Right ventricle myocardium inferior (tissue), 1 donor: ENCODE data around the gene FCN1. TPM values are rescaled to one million over a fixed set of nuclear protein-coding genes. Genes with fewer than 3 reads are reported as not detected.

Source experiments
- ATAC-seq: fragments of 200-7000 bp; cut with Tn5 transposase; one replicate; pipeline ENCODE4 v1.9.1; 2020; ENCODE audit warnings: mild to moderate bottlenecking, moderate library complexity
- DNase-seq: peaks from one replicate; pipeline ENCODE4 v3.0.0; 2021; ENCODE audit errors: missing footprints
- intact Hi-C: fragments of 100-400 bp; cut with DNase I; formaldehyde crosslinking; loops from one replicate; pipeline ENCODE4 v1.11.0; 2022
- total RNA-seq: library from RNA; stranded (reverse); fragmentation: NEBNext Ultra II Directional; extraction: Animal tissue kit (Norgen Biotek cat#: 25700); gene quantifications from one replicate; pipeline ENCODE4 v1.2.1, GENCODE V29; 2021
- donor health status: DM: no; HTN: yes; CAD: no; lungs with severe emphysema.

FCN1 gene
- total RNA-seq, 1 donor from 2014 or later: 5.7 TPM

DNA sequence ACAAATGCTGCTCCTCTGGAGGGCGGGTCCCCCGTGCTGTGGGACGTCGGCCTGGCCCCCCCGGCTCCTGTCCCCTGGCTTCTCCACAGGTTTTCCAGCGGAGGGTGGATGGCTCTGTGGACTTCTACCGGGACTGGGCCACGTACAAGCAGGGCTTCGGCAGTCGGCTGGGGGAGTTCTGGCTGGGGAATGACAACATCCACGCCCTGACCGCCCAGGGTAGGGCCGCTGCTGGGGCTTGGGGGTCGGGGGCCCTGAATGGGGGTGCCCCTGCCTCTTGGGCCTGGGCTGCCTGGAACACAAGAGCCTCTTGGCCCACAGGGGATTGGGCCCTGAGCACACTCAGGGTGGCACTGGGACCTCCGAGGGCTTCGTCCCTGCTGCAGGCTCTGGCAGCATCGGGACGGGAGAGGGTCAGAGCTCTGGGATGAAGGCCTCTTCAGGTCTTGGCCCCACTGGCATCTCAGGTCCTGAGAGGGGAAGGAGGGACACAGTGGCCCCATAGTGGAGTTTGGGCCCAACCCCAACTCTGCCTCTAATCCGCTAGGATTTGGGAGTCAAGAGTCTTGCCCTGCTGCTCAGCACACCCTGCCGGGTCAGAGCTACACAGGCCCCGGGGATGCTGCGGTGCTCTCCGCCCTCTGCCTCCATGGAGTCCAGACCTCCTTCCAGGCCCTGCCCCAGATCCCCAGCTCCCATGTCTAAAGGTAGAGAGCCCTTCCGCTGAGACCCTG, 31.9 kb downstream of the FCN1 start:
- no peak for ATAC-seq
- intact Hi-C loops: no loop called here

DNA sequence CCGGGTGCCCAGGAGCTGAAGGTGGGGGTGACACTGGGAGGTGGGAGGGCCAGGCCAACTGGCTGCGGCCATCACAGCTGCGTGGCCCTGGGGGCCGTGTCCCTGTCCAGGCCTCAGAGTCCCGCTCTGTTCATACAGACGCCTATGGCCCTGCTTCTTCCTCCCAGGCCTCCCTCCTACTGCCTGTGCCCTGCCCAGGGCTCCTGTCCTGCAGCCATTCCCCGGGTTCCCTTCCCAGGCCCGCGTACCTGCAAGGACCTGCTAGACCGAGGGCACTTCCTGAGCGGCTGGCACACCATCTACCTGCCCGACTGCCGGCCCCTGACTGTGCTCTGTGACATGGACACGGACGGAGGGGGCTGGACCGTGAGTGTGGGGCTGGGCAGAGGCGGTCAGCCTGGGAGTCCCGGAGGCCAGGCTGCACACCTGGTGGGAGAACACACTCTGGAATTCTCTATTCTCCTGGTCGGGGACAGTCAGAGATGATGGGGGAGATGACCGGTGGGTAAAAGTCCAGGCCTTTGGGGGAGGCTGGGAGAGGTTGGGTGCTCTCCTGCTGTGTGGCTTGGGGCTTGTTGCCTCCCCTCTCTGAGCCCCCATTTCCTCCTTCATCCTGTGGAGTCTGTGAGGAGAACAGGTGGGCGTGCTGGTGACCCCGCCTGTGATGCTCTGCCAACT, 32.6 kb downstream of the FCN1 start:
- ATAC-seq (no peak), DNase-seq (no peak)
- intact Hi-C loops: no loop called here

More for the DNA sequence above, 31.9 kb downstream of the FCN1 start:
- DNase-seq: no peak

DNA sequence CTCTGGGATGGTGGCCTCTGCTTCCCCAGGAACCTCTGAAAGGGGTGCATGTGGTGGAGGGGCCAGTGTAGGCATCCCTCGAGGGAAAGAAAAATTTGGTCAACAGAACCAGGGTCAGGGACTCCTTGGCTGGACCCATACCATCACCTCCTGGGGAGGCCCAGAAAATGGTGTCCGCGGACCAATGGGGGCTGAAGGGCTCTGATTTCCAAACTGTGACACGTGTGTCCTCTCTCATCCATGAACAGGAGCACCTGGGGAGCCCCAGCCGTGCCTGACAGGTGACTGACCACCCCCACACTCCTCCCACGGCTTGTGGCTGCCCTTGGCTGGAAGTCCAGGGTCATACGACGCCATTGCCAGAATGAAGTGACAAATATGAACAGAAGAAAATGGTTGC, 33.2 kb downstream of the FCN1 start:
- DNase-seq (no peak), ATAC-seq (no peak)
- intact Hi-C loops: no loop called here

DNA sequence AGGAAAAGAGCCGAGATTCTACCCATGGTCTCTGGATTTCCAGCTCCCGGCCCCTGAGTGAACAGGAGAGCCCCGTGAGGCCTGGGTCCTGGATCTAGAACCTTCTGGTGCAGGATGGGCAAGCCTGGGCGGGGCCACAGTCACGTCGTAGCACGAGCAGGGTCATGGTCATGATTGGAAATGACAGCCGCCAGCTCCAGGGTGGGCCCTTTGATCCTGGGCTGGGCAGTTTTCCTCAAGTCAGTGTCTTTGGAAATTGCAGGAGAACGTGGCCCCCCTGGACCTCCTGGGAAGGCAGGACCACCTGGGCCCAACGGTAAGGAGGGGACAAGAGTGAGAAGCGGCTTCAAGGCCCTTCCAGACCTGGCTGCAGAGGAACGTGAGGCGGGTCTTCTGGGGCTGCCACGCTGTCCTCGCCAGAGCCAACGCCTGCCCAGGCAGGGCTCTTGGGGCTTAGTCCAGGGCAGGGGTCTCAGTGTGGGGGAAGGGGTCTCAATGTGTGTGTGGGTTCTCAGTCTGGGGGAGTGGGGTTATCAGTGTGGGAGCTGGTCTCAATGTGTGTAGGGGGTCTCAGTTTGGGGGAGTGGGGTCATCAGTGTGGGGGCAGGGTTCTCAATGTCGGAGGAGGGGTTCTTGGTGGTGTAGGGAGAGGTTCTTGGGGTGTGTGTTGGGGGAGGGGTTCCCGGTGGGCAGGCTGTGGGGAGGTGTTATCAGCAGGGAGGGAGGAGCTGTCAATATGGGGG, 34.5 kb downstream of the FCN1 start:
- DNase-seq: no peak
- intact Hi-C loops: no loop called here
- ATAC-seq: no peak

DNA sequence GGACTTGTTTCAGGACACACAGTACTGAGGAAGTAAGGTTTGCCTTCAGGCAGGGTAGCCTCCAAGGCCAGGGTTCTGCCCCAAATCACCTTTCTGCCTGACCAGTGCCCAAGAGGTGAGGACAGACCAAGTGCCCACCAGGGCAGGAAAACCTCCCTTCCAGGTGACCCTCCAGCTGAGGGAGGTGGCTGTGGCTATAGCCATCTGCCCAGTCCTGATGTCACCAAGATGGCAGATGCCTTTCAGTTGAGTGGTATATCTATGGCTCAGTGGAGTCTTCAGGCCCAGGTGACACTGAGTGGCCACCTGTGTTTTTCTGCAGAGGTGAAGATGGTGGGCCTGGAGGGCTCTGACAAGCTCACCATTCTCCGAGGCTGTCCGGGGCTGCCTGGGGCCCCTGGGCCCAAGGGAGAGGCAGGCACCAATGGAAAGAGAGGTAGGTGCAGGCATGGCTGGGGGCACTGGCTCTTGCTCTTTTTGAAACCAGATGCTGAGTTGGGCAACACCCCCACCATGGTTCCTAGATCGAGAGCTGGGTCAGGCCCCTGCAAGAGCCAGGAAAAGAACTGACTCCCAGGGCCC, 35.4 kb downstream of the FCN1 start:
- DNase-seq (no peak), ATAC-seq (no peak)
- intact Hi-C loops: no loop called here

DNA sequence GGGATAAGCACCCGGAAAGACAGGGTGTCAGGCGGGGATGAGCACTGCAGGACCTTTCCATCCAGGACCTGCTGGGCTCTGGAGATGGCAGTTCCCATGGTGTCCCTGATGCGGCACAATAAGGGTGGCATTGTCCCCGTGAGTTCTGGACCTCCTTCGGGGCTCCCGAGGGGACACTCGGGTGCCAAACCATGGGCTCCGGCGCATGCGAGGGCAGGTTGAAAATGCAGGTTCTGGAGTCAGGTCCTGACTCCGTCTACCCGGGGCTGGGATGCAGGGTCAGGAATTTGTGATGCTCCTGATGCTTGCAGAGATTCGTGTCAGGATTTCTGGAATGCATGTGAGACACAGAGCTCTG, 36.4 kb downstream of the FCN1 start:
- ATAC-seq: no peak
- intact Hi-C loops: no loop called here
- DNase-seq: no peak

DNA sequence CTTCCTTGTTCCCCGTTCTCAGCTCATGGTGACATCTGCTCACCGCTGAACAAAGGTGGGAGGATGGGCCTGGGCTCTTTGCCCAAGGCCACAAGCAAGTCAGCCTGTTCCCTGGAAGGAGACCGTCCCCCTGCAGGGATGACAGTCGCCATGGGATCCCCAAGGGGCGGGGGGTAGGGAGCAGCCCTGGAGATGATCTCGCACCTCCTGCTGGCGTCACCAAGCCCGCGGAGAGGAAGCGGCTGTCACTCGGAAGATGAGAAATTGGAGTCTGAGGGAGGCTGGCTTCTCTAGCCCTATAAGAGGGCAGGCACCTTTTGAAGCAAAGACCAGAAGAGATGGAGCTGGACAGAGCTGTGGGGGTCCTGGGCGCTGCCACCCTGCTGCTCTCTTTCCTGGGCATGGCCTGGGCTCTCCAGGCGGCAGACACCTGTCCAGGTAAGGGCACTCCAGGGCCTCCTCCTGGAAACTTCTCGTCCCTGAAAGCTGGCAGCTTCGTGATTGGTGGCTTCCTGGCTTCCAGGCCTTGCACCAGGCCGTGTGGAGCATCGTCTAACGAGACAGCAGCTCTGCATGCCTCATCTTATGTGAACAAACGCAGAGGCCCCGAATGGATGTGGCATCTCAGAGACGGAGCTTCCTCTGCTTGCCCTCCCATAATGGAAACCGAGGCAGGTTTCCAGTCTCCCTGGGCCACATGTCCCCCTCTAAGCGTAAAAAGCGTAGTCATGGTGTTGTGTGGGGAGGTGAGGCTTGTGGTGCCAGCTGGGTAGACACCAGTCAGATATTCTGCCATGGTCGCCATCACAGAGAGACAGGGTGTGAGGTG, 37.0 kb downstream of the FCN1 start, which contains the start of gene FCN2:
TSS of gene FCN2 (plus strand) at position 327 of the 829 bp plus-strand sequence. CDS start at position 339, 12 bp downstream.
- DNase-seq: no peak
- intact Hi-C loops: no loop called here
- no peak for ATAC-seq

DNA sequence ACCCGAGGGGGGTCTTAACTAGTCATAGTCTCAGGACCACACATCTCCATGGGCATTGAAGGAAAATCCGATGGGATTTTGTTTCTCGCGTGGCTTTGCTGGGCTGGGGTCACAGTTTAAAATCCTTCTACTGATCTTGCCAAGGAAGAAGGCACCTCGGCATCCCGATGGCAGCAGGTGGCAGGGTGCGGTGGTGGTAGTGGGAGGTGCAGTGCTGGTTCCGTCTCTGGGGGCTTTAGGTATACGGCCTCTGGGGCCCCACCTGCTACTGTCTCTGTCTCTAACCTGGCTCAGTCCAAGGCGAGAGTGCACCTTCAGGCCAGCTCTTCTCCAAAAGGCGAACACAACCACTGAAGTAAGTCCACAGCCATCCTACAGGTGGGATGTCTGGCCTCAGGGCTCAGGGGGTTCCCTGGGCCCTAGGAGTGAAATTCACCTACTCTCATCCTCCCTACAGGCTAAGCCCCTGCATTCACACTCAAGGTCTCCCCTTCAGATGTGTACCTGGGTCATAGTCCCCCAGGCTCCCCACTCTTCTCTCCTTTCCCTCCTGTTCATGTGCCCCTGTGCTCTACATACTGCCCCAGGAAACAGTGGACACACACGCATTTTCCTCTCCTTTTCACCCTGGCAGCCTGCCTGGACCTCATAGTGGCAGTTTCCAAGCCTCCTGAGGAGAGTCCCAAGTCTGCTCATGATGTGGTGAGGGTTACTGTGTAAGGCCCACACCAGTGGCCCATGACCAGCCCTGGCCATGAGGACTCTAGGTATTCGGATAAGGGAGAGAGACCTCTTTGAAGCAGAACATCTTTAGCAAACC, 37.8 kb downstream of the FCN1 start:
- intact Hi-C loops: no loop called here
- DNase-seq (no peak), ATAC-seq (no peak)

DNA sequence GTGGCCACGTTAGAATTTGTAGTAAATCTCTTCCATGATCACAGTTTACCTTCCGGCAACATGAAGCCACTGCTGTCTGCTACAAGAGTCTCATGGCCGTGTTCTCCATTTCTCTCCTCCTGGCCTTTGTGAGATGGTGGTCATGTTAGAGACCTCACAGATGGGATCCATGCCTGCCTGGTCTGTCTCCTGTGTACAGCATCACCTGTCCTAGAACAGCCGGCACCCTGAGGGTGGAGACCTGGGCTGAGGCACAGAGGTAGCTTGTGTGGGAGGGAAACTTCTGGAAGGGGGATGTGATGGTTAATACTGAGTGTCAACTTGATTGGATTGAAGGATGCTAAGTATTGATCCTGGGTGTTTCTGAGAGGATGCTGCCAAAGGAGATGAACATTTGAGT, 40.2 kb downstream of the FCN1 start:
- ATAC-seq: no peak

DNA sequence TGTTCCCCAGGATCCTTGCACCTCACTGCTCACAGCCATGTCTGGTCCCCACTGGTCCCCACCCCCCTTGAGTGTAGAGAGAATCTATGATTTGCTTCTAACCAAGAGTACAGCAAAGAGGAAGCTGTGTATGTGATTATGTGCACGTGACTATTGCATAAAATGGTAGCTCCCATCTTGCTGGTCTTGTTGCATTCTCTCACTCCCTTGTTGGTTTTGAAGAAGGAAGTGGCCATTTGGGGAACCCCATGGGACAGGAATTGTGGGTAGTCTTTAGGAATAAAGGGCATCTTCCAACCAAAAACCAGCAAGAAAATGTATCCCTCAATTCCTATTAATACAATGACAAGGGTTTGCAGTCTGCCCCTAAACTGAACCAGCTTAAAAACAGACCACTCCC, 42.3 kb downstream of the FCN1 start:
- intact Hi-C loops: no loop called here
- ATAC-seq (no peak), DNase-seq (no peak)

More for the DNA sequence above, 40.2 kb downstream of the FCN1 start:
- intact Hi-C loops: no loop called here
- DNase-seq: no peak

DNA sequence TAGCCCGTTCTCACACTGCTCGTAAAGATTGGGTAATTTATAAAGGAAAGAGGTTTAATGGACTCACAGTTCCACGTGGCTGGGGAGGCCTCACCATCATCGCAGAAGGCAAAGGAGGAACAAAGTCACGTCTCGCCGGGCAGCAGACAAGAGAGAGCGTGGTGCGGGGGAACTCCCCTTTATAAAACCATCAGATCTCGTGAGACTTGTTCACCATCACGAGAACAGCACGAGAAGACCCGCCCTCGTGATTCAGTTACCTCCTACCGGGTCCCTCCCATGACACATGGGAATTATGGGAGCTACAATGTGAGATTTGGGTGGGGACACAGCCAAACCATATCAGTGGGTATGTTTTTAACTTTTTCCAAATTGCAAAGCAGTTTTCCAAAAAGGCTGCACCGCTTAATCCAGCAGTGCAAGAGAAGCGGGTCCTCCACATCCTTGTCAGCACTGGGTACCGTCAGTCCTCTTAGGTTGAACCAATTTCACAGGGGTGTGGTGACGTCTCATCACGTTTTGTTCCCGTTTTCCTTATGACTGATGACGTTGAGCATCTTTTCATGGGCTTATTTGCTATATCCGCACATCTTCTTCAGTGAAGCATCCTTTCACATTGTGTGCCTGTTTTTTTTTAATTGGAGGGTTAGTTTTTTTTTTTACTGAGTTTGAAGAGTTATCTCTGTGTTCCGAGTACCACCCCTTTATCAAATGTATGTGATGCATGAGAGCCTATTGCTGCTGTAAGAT, 45.1 kb downstream of the FCN1 start:
- ATAC-seq (no peak), DNase-seq (peak; percentile 34)
- intact Hi-C loops: no loop called here

DNA sequence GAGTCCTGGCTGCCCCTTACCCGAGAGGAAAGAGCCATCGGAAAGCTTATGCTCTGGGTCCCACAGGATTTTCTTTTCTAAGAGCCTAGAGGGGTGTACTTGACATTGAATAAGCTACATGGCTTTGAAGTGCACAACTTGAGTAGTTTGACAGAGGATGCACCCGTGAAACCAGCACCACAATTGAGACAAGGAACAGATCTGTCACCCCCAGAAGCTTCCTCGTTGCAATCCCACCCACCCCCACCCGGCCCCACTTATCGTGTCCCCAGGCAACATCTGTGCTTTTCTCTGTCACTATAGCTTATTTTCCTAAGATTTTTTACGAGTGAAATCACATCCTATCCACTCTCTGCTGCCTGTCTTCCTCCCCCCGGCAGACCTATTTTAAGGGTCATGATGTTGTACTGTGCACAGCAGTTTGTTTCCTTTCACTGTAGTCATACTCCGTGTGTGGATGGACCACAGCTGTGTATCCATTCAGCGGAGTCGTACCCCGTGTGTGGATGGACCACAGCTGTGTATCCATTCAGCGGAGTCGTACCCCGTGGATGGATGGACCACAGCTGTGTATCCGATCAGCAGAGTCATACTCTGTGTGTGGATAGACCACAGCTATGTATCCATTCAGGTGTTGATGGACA, 45.9 kb downstream of the FCN1 start:
- DNase-seq: no peak
- ATAC-seq: peak; percentile 71
- intact Hi-C loops: no loop called here

DNA sequence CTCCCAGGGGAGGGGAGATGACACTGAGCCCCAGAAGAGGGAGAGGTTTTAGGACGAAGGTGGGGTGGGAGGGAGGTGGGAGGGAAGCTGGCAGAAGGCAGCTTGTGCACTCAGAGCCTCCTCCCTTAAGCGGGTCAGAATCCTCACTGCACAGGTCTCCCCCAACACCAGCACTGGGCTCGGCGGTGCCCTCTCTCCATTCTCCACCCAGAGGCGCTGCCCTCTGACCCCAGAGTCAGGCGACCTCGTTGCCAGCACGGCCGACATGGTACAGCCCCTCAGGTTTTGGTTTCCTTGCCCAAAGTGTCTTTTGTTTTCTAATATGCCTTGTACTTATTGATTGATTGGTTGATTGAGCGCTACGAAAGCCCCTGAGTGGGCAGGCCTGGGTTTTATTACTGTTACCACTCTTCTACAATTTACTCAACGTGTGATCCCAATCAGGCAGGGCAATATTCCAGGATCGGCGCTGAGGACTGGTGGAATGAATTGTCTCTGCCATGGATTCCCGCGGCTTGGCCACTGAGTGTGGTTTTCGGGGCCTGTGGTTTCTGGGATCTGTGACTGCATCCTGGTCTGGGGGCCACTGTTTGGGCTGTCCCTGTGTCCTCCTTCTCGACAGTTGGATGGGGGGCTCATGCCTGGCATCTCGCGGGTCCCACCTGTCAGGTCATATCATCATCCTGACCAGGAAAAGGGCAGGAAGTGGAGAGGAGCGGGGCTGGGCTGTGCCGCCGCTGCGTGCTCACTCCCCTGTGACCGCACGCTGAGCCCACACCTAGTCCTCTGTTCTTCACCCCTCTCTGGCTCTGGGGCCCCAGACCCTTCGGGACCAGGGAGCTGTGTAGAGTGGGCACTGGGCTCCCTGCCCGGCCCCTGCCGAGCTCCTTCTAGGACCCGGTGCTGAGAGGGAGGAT, 46.7 kb downstream of the FCN1 start:
- intact Hi-C loops: no loop called here
- ATAC-seq (no peak), DNase-seq (peak; percentile 45)

DNA sequence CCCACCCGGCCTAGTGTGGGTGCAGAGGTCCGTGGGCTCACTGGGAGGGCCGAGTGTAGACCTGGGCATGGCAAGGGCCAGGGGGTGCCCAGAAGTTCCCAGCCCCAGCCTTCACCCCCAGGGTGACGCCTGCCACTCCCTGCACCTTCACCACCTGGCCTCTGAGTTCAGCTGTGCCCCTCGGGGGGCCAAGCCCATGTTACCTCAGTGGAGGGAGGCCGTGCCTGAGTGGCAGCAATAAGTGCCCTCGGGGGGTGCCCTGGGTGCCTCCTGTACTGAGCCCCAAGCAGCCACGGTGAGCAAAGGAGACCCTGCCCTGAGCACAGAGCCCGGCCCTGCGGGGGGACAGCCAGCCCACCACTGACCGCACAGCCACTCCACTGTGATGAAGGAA, 47.4 kb downstream of the FCN1 start:
- no peak for ATAC-seq

DNA sequence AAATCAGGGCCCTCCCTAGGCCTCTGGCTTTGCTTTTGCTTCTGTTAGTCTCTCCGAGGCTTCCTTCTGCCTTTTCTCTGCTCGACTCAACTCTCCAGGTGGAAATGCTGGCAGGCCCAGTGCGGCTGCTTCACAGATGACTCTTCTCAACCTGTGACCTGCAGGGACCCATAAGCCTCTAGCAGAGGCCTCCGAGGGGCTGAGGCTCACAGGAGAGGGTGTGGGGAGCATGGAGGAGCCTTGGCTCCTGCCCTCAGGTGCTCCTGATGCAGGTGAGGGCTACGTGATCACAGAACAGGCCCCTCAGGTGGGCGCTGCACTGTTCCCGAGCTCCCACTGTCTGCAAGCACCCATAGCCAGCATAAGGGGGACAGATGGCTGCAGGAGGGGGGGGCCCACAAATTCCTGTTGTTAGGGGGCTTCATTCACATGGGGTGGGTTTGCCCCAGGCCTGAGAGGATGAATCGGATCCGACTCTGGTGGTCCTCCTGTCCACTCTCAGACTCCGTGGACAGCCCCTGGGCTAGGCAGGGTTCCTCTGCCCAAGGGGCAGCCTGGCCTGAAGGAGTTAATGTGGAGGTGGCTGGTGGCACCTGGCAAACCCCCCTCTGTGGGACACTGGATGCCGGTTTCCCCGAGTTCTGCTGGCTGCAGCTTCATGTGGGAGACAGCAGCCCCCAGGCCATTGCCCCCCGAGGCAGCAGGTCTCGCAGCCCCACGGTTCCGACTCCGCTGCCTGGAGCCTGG, 48.0 kb downstream of the FCN1 start:
- DNase-seq (no peak), ATAC-seq (no peak)
- intact Hi-C loops: no loop called here

More for the DNA sequence above, 47.4 kb downstream of the FCN1 start:
- no peak for DNase-seq
- intact Hi-C loops: no loop called here
